Neural cell (in vitro differentiated cells): ENCODE data around the gene ST3GAL3. TPM values are rescaled to one million over a fixed set of nuclear protein-coding genes. Genes with fewer than 3 reads are reported as not detected.

Experiments used
- H2AFZ ChIP-seq: fragments of 200-600, 300-800 bp; sonication (generic), shearing (Covaris generic); 2 replicates; pipeline ENCODE4 v1.6.0; 2014; ENCODE audit warnings: low read depth, mild to moderate bottlenecking, antibody characterized with exemption, low read length, moderate library complexity
- H3F3A ChIP-seq: fragments of 200-600 bp; shearing (Covaris generic); 2 replicates; pipeline ENCODE4 v1.6.1; 2016; ENCODE audit warnings: mild to moderate bottlenecking, moderate library complexity, mixed read lengths, antibody characterized with exemption, low read length; ENCODE audit not compliant: insufficient read depth, poor library complexity, severe bottlenecking
- H3K27ac ChIP-seq: fragments of 200-600, 300-800 bp; sonication (generic), shearing (Covaris generic); 2 replicates; pipeline ENCODE4 v1.5.1; 2014; ENCODE audit warnings: mild to moderate bottlenecking, low read length, moderate library complexity
- H3K27me3 ChIP-seq: fragments of 300-800, 200-600 bp; sonication (generic), shearing (Covaris generic); 2 replicates; pipeline ENCODE4 v1.6.0; 2014; ENCODE audit warnings: mild to moderate bottlenecking, low read depth, low read length, moderate library complexity; ENCODE audit not compliant: insufficient read depth
- H3K36me3 ChIP-seq: fragments of 300-800, 200-600 bp; sonication (generic), shearing (Covaris generic); 2 replicates; pipeline ENCODE4 v1.5.1; 2014; ENCODE audit warnings: mild to moderate bottlenecking, antibody characterized with exemption, low read length, moderate library complexity; ENCODE audit not compliant: insufficient read depth
- H3K4me2 ChIP-seq: fragments of 300-800, 200-600 bp; sonication (generic), shearing (Covaris generic); 2 replicates; pipeline ENCODE4 v1.6.0; 2014; ENCODE audit warnings: mild to moderate bottlenecking, low read length
- H3K4me3 ChIP-seq: fragments of 300-800, 200-600 bp; sonication (generic), shearing (Covaris generic); 2 replicates; pipeline ENCODE4 v1.5.1; 2014; ENCODE audit warnings: mild to moderate bottlenecking, low read length, moderate library complexity
- H3K79me2 ChIP-seq: fragments of 200-600 bp; shearing (Covaris generic); replicated peaks from 2 replicates; pipeline ENCODE4 v1.6.0; 2014; ENCODE audit warnings: mild to moderate bottlenecking, low read length, moderate library complexity; ENCODE audit not compliant: insufficient read depth
- H3K9ac ChIP-seq: fragments of 300-800, 200-600 bp; sonication (generic), shearing (Covaris generic); 2 replicates; pipeline ENCODE4 v1.6.1; 2016; ENCODE audit warnings: mild to moderate bottlenecking, low read length, mixed read lengths
- H3K9me2 ChIP-seq: fragments of 200-600 bp; shearing (Covaris generic); 2 replicates; pipeline ENCODE4 v1.6.1; 2016; ENCODE audit warnings: mild to moderate bottlenecking, low read length, mixed read lengths; ENCODE audit not compliant: insufficient read depth
- H3K9me3 ChIP-seq: fragments of 200-600, 300-800 bp; sonication (generic), shearing (Covaris generic); 2 replicates; pipeline ENCODE4 v1.6.1; 2016; ENCODE audit warnings: mild to moderate bottlenecking, mixed run types, low read length, moderate library complexity, mixed read lengths
- H4K20me1 ChIP-seq: fragments of 200-600 bp; shearing (Covaris generic); 2 replicates; pipeline ENCODE4 v1.6.1; 2016; ENCODE audit warnings: mild to moderate bottlenecking, mixed run types; ENCODE audit not compliant: insufficient read depth
- EP300 ChIP-seq: fragments of 450-650 bp; conservative IDR thresholded peaks from 2 replicates; pipeline ENCODE4 v1.6.1; 2014; ENCODE audit warnings: antibody characterized with exemption, mild to moderate bottlenecking, moderate library complexity; ENCODE audit not compliant: poor library complexity, severe bottlenecking
- EZH2 ChIP-seq: fragments of 200-600, 300-800 bp; shearing (Covaris generic), sonication (generic); IDR thresholded peaks from 2 replicates; pipeline ENCODE4 v1.6.1; 2014; ENCODE audit warnings: antibody characterized with exemption, low read length, borderline replicate concordance, mild to moderate bottlenecking; ENCODE audit not compliant: insufficient read depth, poor library complexity, severe bottlenecking
- MXI1 ChIP-seq: fragments of 450-650 bp; conservative IDR thresholded peaks from 2 replicates; pipeline ENCODE4 v1.6.1; 2014; ENCODE audit warnings: antibody characterized with exemption, mild to moderate bottlenecking; ENCODE audit not compliant: poor library complexity, severe bottlenecking
- POLR2AphosphoS5 ChIP-seq: IDR thresholded peaks from 2 replicates; pipeline ENCODE4 v1.6.1; 2012
- RAD21 ChIP-seq: fragments of 450-650 bp; conservative IDR thresholded peaks from 2 replicates; pipeline ENCODE4 v1.6.1; 2014; ENCODE audit warnings: antibody characterized with exemption, mild to moderate bottlenecking, moderate library complexity
- SMC3 ChIP-seq: fragments of 450-650 bp; conservative IDR thresholded peaks from 2 replicates; pipeline ENCODE4 v1.6.1; 2014; ENCODE audit warnings: antibody characterized with exemption, mild to moderate bottlenecking, moderate library complexity; ENCODE audit not compliant: poor library complexity
- TAF1 ChIP-seq: IDR thresholded peaks from 2 replicates; pipeline ENCODE4 v1.6.1; 2012; ENCODE audit warnings: low read depth
- polyA plus RNA-seq: library from polyadenylated mRNA; depleted of rRNA; stranded (reverse); fragments of >200 nt; gene quantifications from 2 replicates; pipeline ENCODE4 v1.2.3, GENCODE V29; 2014
- TF ChIP-seq, protein P1 (sequence below): fragments of 450-650 bp; IDR thresholded peaks from 2 replicates; pipeline ENCODE4 v1.5.1; 2014; ENCODE audit warnings: antibody characterized with exemption, mild to moderate bottlenecking, moderate library complexity; ENCODE audit not compliant: poor library complexity, severe bottlenecking
- TF ChIP-seq, protein P2 (sequence below): IDR thresholded peaks from 2 replicates; pipeline ENCODE4 v1.6.1; 2012; ENCODE audit warnings: borderline replicate concordance

The ST3GAL3 gene
- polyA plus RNA-seq, 1 donor from 2014 or later, result 36.8 TPM

DNA sequence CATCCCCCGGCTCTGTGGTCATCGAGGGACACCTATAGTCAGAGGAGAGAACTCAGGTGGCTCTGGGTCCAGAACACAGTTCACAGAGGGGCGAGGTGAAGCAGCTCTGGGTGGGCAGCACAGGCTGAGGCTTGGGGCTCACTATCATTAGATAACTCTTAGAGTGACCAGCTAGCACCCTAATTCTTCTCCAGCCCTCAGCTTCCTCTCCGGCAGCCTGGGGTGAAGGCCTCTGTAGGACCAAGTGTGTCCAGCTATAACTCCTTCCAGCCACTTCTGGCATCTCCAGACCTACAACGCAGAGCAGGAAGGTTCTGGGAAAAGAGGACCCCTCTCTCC lies 227.6 kb downstream of the ST3GAL3 start:
- Histone ChIP-seq H3F3A (no peaks in the 10 kb centered on the region), H2AFZ (no peak overlapping the region), H3K79me2 (no peaks in the 10 kb centered on the region), H3K4me3 (no peak overlapping the region), H3K9me3 (no peaks in the 10 kb centered on the region), H3K27me3 (peaks cover 34% of the 10 kb centered on the region), H3K9ac (no peak overlapping the region), H3K9me2 (no peaks in the 10 kb centered on the region), H3K36me3 (no peaks in the 10 kb centered on the region), H3K4me2 (no peak overlapping the region), H3K27ac (no peak overlapping the region), H4K20me1 (no peaks in the 10 kb centered on the region)
- TF ChIP-seq SMC3 (peak; percentile 9), MXI1 (no peak)

DNA sequence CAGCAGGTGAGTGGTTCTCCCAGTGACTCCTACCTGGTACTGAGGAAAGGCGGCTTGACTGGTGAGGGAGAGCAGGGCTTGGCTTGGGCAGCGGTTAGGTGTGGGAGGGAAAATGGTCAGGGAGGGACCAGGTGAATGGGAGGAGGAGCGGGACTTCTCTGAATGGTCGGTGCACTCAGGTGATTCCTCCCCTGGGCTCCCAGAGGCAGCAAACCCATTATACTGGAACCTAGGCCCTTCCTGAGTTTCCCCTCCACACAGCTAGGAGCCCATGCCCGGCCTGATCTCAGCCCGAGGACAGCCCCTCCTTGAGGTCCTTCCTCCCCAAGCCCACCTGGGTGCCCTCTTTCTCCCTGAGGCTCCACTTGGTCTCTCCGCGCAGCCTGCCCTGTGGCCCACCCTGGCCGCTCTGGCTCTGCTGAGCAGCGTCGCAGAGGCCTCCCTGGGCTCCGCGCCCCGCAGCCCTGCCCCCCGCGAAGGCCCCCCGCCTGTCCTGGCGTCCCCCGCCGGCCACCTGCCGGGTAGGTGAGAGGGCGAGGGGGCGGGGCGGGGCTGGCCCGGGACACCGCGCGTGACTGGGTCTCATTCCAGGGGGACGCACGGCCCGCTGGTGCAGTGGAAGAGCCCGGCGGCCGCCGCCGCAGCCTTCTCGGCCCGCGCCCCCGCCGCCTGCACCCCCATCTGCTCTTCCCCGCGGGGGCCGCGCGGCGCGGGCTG lies 228.5 kb downstream of the ST3GAL3 start:
- Histone ChIP-seq H3K79me2 (no peaks in the 10 kb centered on the region), H4K20me1 (no peaks in the 10 kb centered on the region), H3K9ac (no peak overlapping the region), H3K27ac (no peak overlapping the region), H3K4me2 (no peak overlapping the region), H3K9me3 (no peaks in the 10 kb centered on the region), H3F3A (no peaks in the 10 kb centered on the region), H3K27me3 (peaks cover 34% of the 10 kb centered on the region), H3K36me3 (no peaks in the 10 kb centered on the region), H2AFZ (no peak overlapping the region), H3K4me3 (peak overlapping the region; percentile 45), H3K9me2 (no peaks in the 10 kb centered on the region)
- TF ChIP-seq RAD21 (no peak), EZH2 (no peak)

DNA sequence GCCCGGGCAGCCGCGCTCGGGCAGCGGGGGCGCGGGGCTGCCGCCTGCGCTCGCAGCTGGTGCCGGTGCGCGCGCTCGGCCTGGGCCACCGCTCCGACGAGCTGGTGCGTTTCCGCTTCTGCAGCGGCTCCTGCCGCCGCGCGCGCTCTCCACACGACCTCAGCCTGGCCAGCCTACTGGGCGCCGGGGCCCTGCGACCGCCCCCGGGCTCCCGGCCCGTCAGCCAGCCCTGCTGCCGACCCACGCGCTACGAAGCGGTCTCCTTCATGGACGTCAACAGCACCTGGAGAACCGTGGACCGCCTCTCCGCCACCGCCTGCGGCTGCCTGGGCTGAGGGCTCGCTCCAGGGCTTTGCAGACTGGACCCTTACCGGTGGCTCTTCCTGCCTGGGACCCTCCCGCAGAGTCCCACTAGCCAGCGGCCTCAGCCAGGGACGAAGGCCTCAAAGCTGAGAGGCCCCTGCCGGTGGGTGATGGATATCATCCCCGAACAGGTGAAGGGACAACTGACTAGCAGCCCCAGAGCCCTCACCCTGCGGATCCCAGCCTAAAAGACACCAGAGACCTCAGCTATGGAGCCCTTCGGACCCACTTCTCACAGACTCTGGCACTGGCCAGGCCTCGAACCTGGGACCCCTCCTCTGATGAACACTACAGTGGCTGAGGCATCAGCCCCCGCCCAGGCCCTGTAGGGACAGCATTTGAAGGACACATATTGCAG lies 229.3 kb downstream of the ST3GAL3 start:
- no peaks in the 10 kb centered on the region for H3K9me3 ChIP-seq
- H3F3A ChIP-seq, result no peaks in the 10 kb centered on the region
- no peak overlapping the region for H3K27ac ChIP-seq
- H3K27me3 ChIP-seq, result peaks cover 34% of the 10 kb centered on the region
- no peak overlapping the region for H2AFZ ChIP-seq
- H3K9ac ChIP-seq, result peak overlapping the region; percentile 41
- H3K4me2 ChIP-seq, result no peak overlapping the region
- no peaks in the 10 kb centered on the region for H3K36me3 ChIP-seq
- TF ChIP-seq EZH2 (no peak), RAD21 (peak; percentile 7), SMC3 (no peak), TAF1 (no peak), MXI1 (no peak), POLR2AphosphoS5 (no peak), EP300 (no peak)
- TF ChIP-seq, protein P1, sequence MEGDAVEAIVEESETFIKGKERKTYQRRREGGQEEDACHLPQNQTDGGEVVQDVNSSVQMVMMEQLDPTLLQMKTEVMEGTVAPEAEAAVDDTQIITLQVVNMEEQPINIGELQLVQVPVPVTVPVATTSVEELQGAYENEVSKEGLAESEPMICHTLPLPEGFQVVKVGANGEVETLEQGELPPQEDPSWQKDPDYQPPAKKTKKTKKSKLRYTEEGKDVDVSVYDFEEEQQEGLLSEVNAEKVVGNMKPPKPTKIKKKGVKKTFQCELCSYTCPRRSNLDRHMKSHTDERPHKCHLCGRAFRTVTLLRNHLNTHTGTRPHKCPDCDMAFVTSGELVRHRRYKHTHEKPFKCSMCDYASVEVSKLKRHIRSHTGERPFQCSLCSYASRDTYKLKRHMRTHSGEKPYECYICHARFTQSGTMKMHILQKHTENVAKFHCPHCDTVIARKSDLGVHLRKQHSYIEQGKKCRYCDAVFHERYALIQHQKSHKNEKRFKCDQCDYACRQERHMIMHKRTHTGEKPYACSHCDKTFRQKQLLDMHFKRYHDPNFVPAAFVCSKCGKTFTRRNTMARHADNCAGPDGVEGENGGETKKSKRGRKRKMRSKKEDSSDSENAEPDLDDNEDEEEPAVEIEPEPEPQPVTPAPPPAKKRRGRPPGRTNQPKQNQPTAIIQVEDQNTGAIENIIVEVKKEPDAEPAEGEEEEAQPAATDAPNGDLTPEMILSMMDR, result peak; percentile 45
- TF ChIP-seq, protein P2, sequence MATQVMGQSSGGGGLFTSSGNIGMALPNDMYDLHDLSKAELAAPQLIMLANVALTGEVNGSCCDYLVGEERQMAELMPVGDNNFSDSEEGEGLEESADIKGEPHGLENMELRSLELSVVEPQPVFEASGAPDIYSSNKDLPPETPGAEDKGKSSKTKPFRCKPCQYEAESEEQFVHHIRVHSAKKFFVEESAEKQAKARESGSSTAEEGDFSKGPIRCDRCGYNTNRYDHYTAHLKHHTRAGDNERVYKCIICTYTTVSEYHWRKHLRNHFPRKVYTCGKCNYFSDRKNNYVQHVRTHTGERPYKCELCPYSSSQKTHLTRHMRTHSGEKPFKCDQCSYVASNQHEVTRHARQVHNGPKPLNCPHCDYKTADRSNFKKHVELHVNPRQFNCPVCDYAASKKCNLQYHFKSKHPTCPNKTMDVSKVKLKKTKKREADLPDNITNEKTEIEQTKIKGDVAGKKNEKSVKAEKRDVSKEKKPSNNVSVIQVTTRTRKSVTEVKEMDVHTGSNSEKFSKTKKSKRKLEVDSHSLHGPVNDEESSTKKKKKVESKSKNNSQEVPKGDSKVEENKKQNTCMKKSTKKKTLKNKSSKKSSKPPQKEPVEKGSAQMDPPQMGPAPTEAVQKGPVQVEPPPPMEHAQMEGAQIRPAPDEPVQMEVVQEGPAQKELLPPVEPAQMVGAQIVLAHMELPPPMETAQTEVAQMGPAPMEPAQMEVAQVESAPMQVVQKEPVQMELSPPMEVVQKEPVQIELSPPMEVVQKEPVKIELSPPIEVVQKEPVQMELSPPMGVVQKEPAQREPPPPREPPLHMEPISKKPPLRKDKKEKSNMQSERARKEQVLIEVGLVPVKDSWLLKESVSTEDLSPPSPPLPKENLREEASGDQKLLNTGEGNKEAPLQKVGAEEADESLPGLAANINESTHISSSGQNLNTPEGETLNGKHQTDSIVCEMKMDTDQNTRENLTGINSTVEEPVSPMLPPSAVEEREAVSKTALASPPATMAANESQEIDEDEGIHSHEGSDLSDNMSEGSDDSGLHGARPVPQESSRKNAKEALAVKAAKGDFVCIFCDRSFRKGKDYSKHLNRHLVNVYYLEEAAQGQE, result no peak
- no peaks in the 10 kb centered on the region for H3K79me2 ChIP-seq
- no peaks in the 10 kb centered on the region for H3K9me2 ChIP-seq
- H3K4me3 ChIP-seq, result peak overlapping the region; percentile 58
- no peaks in the 10 kb centered on the region for H4K20me1 ChIP-seq
